DMS 273 (cell line): ENCODE results near the gene NECAP2.
"Not testable (repeated sequence)": the region's sequence is repeated elsewhere in the genome, so short reads cannot be mapped to it uniquely, and the experiment has no call there.

ENCODE experiments used
- DNase-seq: peaks from one replicate; lab custom pipeline; 2025; ENCODE audit not compliant: unreplicated experiment; lab: John Stamatoyannopoulos, UW

The NECAP2 gene

GRCh38 chr1:16492937-16493336 lies 52.4 kb downstream of the NECAP2 start:
- DNase-seq = not testable (repeated sequence)

GRCh38 chr1:16493731-16494130 lies 53.2 kb downstream of the NECAP2 start:
- DNase-seq = not testable (repeated sequence)

- peak; percentile 38 for DNase-seq
These were observed 57.0 kb downstream of the NECAP2 start for GRCh38 chr1:16497474-16497904.

- DNase-seq = not testable (repeated sequence)
These were observed 57.5 kb downstream of the NECAP2 start for GRCh38 chr1:16498047-16498446.

- DNase-seq = peak; percentile 96
These were observed 58.3 kb downstream of the NECAP2 start for GRCh38 chr1:16498573-16499413.

- DNase-seq = not testable (repeated sequence)
These were observed 59.9 kb downstream of the NECAP2 start for GRCh38 chr1:16500466-16500865.

- DNase-seq = not testable (repeated sequence)
These were observed 60.5 kb downstream of the NECAP2 start for GRCh38 chr1:16500975-16501374.

GRCh38 chr1:16501446-16501845 lies 60.9 kb downstream of the NECAP2 start:
- not testable (repeated sequence) for DNase-seq

GRCh38 chr1:16503494-16503893 lies 63.0 kb downstream of the NECAP2 start:
- no peak for DNase-seq

- DNase-seq = not testable (repeated sequence)
These were observed 65.3 kb downstream of the NECAP2 start for GRCh38 chr1:16505870-16506269.

GRCh38 chr1:16506364-16507136 lies 66.0 kb downstream of the NECAP2 start:
- DNase-seq = peak; percentile 34

- DNase-seq = peak; percentile 62
These were observed 68.4 kb downstream of the NECAP2 start for GRCh38 chr1:16508861-16509445.
